HG02623 (cell line): ENCODE results near the gene FNDC1.
"Not testable (repeated sequence)": the region's sequence is repeated elsewhere in the genome, so short reads cannot be mapped to it uniquely, and the experiment has no call there.

ENCODE experiments used
- ATAC-seq: cut with Tn5 transposase; IDR thresholded peaks from one replicate; pipeline ENCODE4 v1.9.1; 2021; ENCODE audit warnings: moderate library complexity; ENCODE audit not compliant: unreplicated experiment

FNDC1 gene

DNA sequence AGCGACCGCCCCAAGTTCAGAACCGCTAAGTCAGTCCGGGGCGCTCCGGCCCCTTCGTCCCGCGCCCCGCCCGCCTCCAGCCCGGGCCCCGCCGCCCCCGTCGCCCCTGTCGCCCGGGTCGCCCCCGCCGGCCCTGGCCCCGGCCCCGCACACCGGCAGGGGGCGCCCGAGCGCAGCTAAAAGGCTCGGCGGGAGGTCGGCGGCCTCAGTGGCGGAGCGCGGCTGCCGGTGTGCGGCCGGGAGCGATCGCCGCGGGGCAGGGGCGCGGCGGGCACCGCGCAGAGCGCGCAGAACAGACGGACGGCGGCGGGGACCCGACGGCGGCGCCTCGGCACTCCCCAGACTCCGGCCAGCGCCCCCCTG, at the start of gene FNDC1:
TSS of gene FNDC1 (plus strand) at position 208 of the 363 bp plus-strand sequence. CDS start 197 bp downstream, outside the sequence.
- ATAC-seq, result no peak

GRCh38 chr6:159119791-159120190, 49.4 kb upstream of the FNDC1 start:
- ATAC-seq, result no peak

GRCh38 chr6:159121486-159121885, 47.7 kb upstream of the FNDC1 start:
- ATAC-seq, result no peak

DNA sequence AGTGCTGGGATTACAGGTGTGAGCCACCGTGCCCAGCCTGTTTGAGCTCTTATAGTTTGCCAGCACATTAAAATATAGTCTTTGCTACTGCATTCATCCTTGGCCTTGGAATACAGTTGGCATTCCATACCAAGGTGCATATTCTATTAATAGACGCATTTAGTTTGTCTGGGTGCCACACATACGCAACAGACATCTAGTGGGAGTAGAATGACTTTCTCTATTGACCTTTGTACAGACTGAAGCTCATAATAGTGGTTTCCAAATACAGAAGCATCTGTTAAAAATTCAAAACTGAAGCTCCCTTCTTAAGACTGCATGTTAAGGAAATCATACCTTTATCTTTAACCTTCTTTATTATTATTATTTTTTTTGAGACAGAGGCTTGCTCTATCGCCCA, 46.7 kb upstream of the FNDC1 start:
- ATAC-seq, result no peak

DNA sequence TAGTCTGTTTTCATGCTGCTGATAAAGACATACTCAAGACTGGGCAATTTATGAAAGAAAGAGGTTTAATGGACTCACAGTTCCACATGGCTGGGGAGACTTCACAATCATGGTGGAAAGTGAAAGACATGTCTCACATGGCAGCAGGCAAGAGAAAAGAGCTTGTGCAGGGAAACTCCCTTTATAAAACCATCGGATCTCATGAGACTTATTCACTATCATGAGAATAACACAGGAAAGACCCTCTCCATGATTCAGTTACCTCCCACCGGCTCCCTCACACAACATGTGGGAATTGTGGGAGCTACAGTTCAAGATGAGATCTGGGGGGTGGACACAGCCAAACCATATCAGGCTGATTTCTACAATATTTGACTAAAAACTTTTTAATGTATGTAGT, 45.4 kb upstream of the FNDC1 start:
- ATAC-seq, result not testable (repeated sequence)

GRCh38 chr6:159125014-159125609, 44.1 kb upstream of the FNDC1 start:
- ATAC-seq, result no peak

DNA sequence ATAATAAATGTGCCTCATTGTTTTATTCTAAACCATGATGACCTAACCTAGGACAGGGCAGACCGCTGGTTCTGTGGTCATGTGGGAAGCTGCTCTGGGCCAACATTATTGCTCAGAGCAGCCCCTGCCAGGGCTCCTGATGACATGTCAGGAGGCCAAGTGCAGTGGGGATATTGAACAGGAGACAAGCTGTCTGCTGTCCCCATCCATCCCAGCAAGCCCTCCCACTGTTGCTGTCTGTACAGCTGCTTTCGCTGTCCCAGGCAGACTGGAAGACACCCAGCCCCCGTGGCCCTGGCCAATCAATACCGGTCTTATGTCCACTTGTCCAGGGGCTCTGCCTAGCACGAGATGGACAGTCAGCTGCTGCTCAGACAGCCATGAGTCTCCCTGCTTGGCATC, 43.2 kb upstream of the FNDC1 start:
- ATAC-seq, result no peak

DNA sequence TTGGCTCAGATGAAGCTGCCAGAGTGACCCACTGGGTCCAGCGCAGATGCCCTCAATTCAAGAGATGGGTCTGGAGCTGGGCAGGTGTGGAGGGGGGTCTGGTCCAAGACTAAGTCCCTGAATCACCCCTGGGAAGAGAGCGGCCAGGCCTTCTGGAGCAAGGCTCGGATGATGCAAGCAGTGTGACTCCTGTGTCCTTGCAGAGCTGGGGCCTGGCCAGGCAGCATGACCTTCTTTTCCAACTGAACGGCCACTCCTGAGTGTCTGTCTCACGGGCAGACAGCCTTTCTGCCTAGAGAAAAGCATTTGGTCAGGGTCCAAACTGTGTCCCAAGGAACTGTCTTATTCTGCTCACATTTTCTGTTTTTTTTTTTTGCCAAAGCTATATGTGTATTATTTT, 42.6 kb upstream of the FNDC1 start:
- no peak for ATAC-seq

- no peak for ATAC-seq
Measured at GRCh38 chr6:159127701-159128100, 41.5 kb upstream of the FNDC1 start.

GRCh38 chr6:159128978-159129377, 40.2 kb upstream of the FNDC1 start:
- no peak for ATAC-seq

- no peak for ATAC-seq
Measured at GRCh38 chr6:159130846-159131245, 38.4 kb upstream of the FNDC1 start.

- no peak for ATAC-seq
Measured at GRCh38 chr6:159131709-159132108, 37.5 kb upstream of the FNDC1 start.

DNA sequence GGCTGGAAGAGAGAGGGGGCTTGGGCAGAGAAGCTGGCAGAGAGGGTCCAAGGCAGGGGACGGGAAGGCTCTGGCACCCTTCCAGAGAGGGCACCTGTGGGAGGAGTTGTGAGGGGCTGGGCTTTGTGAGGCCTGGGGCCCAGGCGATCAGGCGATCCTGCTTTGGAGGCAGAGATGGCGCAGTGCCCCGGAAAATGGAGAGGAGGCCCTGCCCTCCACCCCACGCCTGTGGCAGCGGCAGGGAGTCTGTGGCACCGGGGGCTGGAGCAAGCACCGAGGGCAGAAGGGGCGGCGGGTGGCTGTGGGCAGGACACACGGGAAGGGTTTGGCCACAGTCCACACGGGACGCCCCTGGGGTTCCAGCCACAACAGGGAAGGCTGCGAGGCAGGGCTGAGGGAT, 36.5 kb upstream of the FNDC1 start:
- ATAC-seq, result no peak

DNA sequence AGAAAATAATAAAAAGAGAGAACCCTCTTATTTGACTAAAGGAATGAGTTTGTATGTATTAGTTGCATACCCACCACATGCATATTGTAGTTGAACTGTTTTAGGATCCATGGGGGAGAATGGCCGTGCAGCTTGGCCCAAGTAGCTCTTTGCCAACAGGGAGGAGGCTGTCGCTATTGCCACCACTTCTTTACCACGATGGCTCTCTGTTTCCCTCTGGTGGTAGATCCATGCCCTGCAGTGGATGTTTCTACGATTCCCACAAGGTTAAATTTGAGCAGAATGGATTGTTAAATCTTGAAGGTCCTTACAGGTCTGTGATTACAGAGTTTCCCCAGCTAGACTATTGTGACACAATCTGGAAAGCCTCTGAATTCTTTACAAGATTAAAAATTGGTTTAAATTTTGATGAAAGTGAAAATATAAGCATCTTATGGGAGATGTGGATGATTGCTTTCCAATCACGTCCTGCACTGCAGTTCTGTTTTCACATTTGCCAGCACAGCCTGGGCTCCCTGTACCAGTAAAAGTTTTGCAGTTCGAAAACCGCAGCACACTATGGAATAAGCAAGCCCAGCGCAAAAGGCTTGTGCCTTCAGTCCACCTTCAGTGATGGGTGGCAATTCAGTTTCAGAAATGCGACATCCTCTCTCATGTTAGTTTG, 34.4 kb upstream of the FNDC1 start:
- ATAC-seq, result no peak

- no peak for ATAC-seq
Measured at GRCh38 chr6:159137676-159138075, 31.5 kb upstream of the FNDC1 start.

GRCh38 chr6:159142531-159142930, 26.7 kb upstream of the FNDC1 start:
- ATAC-seq, result no peak

DNA sequence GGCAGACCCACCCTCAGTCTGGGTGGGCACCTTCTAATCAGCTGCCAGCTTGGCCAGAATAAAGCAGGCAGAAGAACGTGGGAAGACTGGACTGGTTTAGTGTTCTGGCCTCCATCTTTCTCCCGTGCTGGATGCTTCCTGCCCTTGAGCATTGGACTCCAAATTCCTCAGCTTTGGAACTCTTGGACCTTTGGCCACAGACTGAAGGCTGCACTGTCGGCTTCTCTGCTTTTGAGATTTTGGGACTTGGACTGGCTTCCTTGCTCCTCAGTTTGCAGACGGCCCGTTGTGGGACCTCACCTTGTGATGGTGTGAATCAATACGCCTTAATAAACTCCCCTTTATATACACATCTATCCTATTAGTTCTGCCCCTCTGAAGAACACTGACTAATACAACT, 20.6 kb upstream of the FNDC1 start:
- no peak for ATAC-seq

GRCh38 chr6:159149641-159150040, 19.6 kb upstream of the FNDC1 start:
- no peak for ATAC-seq

DNA sequence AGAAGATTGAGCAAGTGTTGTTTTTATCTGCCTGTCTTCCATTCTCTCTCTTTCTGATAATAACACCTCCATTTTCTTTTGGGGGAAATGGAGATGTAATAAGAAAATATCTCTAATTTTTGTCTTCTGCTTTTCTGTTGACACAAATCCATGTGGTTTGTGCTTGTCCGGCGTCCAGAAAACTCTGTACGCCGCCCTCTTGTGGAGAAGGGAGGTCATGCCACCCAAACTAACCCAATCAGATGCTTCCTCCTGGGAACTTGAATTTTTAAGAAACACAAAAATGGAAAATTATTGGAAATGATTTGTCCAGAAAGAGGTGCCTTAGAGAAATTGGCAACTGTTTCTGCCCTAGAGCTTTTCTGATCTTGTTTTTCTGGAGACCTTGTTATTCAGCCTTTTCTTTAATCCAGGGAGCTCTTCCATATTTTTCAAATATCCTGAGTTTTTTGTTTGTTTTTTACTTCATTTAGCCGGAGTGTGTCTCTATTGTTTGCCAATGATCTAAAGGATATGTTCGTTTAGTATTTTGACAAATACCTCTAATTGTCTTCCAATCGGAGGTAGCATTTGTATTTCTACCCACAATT, 17.8 kb upstream of the FNDC1 start:
- ATAC-seq, result no peak

GRCh38 chr6:159152041-159152440, 17.2 kb upstream of the FNDC1 start:
- ATAC-seq, result no peak

DNA sequence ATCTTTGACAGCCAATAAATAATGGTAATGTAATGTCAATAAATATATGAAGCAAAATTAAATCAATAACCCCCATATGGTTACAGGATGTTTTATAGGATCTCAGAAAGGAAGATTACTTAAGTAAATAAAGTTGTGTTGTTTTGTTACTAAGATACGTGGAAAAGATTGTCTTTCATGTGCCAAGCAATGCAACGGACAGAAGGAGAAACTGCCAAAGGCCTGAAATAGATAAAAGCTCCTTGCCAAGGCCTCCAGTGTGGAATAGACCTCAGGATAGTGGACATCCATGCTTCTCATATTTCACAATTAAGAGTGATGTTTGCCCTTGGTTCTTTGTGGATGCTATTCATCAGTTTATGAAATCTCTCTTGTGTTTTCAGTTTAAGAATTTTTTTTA, 16.4 kb upstream of the FNDC1 start:
- no peak for ATAC-seq

DNA sequence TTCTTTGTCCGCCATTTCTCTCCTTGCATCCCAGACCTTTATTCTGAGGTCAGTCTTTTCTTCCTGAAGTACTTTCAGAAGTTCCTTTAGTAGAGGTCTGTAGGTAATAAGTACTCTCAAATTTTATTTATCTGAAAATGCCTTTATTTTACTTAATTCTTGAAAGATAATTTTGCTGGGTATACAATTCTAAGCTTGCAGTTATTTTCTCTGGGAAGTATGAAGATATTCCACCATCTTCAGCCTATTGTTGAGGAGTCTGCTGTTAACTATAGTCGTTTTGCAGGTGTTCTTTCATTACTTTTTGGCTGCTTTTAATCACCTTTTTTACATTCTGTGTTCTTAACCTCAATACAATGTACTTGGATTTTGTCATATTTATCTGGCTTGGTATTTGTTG, 13.5 kb upstream of the FNDC1 start:
- ATAC-seq, result no peak

GRCh38 chr6:159156089-159156488, 13.1 kb upstream of the FNDC1 start:
- no peak for ATAC-seq
